Dermis microvascular lymphatic vessel endothelial cell (primary cell): ENCODE measurements around the gene PDZK1. TPM values are rescaled to one million over a fixed set of nuclear protein-coding genes. Genes with fewer than 3 reads are reported as not detected.
A peak's percentile ranks its signal among the peaks of the same experiment; 100 is the strongest.
"Not testable (repeated sequence)": the region's sequence is repeated elsewhere in the genome, so short reads cannot be mapped to it uniquely, and the experiment has no call there.

Experiments used
- DNase-seq, 2 donors: peaks; one replicate each; pipeline versions ENCODE4 v3.0.0 to v3.0.0-alpha.2; 2010; ENCODE audit warnings: low read depth in 2 of 2
- total RNA-seq: library from RNA; depleted of rRNA; stranded (reverse); fragments of >200 nt; gene quantifications from 2 replicates; pipeline ENCODE4 v1.2.1, GENCODE V29; 2014

The PDZK1 gene
- total RNA-seq, 1 donor from 2014 or later = not detected

DNA sequence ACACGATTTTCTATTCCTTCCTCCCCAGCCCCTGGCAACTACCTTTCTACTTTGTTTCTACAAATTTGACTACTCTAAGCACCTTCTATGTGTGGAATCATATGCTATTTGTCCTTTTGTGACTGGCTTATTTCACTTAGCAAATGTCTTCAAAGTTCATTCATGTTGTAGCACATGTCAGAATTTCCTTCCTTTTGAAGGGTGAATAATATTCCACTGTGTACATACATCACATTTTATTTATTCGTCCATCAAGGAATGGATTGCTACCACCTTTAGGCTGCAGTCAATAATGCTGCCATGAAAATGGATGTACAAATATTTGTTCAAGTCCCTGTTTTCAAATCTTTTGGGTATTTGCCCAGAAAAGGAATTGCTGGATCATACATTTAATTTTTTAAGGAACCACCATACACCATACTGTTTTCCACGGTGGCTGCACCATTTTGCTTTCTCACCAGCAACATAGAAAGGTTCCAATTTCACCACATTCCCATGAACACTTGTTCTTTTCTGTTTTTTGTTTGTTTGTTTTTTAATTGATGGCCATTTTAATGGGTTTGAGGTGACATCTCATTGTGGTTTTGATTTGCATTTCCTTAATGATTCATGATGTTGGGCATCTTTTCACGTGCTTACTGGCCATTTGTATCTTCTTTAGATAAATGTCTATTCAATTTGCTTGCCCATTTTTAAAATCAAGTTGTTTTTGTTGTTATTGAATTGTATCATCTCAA is 3.3 kb upstream of the PDZK1 start:
- no peak for DNase-seq

DNA sequence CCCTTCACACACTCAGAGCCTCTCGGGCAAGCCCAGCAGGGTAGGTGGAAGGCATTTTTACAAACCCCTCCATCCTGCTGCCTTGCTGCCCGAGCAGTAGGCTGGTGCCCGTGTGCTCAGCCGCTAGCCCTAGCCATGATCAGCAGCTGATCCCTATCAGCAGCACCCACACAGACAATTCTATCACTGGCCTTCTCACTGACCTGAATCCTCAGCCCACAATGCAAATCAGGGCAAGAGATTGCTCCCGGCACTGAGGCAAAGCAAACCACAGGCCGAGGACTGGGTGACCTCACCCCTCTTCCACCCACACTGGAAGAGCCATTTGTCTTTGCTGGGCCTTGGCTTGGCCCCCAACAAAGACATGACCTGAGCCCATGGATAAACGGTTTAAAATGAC is 895 bp upstream of the PDZK1 start:
- DNase-seq = no peak

DNA sequence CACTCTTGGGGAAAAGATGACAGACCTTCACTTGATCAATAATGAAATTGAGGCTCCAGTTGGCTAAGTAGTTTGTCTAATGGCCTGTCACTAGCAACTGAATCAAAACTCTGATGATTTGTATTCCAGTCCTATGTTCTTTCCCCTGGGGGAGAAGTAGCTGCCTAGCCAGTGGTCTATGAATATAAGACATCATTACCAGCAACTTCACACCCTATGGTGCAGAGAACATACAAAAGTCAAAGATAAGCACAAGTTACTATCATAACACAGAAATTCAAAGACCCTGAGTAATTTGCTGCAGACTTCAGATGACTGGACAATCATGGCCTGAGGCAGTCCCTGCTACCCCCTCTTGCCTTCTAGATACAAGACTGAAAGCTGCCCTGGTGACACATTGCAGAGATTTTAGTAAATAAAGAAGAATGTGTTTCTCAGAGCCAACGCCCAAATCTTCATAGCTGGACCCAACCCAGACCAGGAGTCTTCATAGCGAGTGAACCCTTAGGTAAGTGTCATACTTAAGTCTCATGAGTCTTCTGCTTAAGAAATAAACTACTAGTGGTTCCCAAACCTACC is 993 bp downstream of the PDZK1 start:
- no peak for DNase-seq

DNA sequence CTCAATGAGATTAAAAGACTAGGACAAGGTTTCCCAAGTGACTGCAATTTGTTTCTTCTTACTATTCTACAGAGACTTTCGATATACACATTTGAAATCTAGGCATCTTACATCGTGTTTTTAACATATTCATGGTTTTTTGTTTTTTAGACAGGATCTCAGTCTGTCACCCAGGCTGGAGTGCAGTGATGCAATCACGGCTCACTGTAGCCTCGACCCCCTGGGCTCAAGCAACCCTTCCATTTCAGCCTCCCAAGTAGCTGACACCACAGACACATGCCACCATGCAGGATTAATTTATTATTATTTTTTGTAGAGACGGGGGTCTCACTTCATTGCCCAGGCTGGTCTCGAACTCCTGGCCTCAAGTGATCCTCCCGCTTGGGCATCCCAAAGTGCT is 1.5 kb downstream of the PDZK1 start:
- no peak for DNase-seq

DNA sequence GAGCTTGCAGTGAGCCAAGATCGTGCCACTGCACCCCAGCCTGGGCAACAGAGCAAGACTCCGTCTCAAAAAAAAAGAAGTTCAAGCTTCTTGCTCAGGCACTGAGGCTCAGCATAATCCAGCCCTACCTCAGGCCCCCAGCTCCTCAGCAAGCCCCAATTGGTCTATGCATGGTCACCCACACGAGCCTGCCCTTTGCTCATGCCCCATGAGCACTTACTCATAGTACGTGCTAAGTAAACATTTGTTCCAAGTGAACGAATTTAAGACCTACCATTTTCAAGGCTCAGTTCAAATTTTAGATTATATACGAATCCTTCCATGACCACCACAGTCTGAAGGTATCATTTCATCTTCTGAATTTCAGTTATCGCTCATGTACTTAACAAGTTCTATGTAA is 4.3 kb downstream of the PDZK1 start:
- no peak for DNase-seq

DNA sequence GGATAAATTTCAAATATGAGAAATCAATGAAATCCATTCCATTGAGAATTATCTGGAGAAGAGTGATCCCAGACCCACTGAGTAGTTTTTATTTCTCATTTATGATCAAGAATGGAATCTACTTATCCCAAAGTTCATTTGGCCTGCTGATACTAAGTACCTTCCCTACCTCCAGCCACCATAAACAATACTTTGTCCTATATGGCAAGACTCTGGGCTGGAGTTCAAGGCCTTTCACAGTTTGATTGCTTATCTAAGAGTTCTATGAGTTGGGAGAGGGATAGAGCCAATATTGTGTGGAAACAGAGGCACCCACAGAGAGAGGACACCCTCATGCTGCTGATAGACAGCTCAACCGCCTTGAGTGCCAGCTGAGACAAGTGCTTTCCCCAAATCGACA is 5.1 kb downstream of the PDZK1 start:
- no peak for DNase-seq

DNA sequence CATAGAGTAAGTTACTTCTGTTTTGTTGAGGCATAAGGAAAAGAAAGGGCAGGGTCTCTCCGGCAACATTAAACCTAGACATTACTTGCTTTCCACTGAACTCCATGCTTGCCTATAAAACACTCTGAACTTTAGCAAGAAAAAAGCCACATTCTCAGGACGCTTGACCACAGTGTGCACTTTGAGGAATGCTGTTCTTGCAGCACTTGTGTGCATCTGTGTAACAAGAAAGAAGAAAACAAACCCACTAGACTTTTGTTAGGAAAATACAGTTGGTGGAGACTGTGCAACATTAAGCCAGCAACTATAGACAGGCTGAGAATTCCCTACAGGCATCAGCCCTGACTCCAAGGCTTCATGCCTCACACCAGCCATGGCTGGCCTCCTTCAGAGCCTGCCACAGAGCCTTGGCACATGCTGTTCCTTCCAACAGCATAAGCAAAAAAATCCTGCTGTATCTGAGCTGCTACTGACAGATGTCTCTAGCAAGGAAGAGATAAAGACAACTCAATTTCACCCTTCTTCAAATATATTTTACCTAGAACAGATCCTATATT is 5.8 kb downstream of the PDZK1 start:
- DNase-seq = no peak

DNA sequence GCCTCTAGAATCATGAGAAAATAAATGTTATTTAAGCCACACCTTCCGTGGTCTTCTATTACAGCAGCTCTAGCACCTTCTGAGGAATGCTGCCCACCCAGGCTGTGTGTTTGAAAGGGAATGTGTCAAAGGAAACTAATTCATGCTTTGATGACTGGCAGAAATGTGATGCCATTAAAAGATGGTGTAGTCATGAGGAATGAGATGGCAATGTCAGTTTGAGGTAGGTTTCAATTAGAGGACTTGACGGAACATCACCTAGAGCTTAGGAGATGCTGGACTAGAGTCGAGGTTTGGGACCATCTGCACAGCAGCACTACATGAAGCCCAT is 10.6 kb downstream of the PDZK1 start:
- DNase-seq = no peak

DNA sequence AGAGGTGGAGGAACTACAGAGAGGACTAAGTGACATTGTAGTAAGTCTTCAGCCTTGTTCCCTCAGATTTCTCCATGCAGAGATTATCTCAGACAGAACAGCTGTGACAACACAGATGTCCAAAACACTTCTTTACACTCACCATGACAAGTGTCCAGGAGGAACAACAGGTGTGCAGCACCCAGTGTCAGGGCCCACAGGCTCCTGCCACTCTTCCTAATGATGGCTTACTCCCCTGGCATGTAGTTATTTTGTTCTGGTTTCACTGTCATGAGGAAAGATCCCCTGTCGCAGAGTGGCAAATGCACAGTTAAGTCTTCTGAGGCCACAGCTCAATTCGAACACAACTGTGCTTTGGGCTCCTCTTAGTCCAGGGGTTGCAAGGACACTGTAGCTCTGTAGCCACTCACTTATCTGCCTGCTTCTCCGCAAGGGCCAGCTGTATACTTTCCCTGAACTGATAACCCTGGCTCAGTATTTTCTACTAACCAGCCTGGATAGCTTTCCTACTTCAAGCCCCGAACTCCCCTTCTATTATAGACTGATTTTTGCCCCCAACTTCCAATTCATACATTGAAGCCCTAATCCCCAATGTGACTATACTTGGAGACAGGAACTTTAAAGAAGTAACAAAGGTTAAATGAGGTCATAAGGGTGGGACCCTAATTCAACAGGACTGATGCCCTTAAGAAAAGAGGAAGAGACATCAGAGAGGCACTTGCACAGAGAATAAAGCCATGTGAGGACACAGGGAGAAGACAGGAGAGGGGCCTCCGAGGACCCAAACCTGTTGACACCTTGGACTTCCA is 11.1 kb downstream of the PDZK1 start:
- DNase-seq = no peak

DNA sequence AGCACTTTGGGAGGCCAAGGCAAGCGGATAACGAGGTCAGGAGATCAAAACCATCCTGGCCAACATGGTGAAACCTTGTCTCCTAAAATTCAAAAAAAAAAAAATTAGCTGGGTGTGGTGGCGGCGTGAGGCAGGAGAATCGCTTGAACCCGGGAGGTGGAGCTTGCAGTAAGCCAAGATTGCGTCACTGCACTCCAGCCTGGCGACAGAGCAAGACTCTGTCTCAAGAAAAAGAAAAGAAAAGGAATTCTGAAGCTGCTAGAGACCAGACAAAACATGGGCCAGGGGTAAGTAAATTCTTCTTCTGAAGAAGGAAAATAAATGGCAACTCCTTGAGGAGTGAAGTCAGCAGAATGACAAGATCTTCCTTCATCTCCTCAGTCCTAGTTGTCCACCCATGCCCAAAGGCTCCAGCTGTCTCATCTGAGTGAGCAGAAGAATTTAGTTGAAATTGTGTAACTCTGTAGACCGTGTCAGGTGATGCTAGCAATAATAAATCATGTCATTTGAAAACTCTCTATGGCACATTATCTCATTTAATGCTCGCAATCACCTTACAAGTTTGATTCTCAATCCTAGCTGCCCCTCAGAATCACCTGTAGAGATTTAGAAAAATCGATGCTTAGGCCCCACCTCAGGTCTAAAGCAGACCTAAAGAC is 14.3 kb downstream of the PDZK1 start:
- no peak for DNase-seq

DNA sequence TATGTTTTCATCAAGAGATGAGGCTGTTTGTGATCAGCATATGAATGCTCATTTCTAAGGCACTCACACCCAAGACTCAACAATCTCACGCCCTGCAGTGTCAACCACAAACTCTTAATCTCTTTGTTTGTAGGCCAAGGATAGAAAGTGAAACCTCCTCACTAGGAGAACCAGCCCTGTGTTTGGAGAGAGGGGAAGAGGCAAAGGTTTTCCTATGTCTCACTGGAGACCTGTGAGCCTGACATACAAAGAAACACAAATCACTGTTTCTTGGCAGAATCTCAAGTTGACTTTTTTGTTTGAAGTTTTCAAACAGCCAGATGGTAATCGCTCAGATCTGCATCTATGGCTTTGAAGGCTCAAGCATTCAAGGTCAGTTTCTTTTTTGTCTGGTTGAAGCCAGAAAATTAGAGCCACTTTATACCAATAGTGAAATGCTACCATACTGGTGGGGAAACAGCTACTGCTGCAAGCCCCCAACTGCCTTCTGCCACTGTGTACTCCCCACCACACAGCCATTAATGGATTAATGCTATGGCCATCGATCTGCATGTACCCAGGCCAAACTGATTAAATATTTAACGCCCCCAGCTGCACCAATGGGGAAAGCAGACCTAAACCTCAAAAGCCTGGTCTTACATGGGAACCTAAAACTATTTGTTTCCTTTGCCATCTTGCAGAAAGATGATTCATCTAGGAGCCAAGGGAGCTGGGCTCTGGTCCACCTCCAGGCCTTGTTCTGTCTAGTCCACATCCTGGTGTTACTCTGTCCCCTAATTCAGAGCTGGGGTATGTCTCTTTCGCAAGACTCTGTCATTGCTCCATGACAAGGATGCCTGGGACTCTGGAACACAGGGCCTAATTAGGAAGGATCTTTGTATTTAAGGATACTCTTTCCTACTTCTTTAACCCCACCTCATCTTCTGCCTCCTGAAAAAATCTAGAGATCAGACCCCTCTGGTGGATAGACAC is 16.3 kb downstream of the PDZK1 start:
- peak in 1 of 2 donors; percentile 21 for DNase-seq

DNA sequence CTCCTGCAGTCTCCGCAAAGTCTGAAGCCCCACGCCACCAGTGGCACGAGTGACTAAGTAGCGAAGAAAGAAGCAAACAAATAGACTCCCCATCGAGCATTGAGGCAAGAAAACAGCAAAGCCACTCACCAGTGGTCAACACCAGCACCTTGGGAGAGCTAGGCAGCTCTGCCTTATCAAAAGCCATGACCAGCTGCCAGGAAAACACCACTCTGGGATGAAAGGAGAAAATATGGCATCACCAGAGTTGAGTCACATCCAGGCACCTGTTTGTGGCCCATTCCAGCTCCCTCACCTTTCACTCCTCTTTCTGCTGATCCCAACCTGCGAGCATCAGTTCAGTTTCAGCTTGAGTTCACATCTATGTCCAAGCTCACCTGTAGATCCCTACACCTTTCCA is 17.2 kb downstream of the PDZK1 start:
- no peak for DNase-seq

DNA sequence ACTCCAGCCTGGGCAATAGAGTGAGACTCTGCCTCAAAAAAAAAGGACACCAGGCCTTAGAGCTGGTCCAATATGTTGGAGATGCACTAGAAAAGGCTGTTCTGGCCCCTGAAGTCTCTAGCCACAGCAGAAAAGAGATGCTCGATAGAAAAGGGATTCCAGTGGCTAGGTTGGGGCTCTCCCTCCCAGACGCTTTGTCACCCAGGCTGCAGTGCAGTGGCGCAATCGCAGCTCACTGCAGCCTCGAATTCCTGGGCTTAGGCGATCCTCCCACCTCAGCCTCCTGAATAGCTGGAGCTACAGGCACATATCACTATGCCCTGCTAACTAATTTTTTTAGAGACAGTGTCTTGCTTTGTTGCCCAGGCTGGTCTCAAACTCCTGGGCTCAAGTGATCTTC is 18.2 kb downstream of the PDZK1 start:
- DNase-seq = no peak

DNA sequence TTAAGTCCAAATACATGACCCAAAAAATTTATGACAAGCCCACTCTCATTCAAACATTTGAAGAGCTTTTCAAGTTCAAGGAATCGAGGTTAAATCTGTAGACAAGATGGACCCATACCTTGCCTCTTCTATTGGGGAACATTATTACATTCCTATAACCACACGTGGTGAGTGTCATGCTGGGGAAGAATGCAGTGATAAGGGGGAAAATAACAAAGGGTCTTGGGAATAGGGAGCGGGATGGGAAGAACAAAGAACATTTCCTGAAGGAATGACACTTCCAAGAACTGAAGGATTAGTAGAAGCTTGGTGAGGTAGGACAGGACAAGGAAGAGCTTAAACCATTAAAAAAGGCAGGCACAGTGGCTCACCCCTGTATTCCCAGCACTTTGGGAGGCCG is 18.8 kb downstream of the PDZK1 start:
- DNase-seq = no peak

DNA sequence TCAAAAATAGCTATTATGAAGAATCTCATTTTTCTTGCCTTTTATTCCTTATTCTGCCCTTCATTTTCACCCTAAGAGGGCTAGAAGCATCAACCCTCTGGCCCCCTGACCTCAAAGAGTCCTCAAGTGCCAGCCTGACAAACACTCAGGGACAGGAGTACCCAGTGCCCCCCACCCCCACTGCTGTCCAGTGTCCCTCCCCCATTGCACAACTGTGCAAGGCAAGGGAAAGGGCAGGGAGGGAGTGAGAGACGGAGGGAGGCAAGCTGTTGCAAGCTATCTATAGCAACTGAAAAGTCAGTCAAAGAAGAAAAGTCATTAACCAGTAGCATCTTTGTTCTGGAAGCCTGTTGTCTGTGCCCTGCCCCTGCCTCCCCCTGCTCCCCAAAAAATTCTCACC is 21.1 kb downstream of the PDZK1 start:
- not testable (repeated sequence) for DNase-seq

DNA sequence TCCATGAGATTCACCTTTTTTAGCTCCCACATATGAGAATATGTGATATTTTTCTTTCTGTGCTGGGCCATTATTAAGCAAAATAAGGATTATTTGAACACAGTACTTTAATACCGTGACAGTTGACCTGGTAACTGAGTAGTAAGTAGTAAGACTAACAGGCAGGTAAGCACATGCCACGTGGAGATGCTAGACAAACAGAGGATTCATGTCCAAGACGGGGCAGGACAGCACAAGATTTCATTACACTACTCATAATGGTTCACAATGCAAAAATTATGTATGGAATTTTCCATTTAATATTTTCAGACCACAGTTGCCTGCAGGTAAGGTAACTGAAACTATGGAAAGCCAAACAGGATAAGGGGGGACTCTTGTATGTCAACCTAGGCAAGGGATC is 22.3 kb downstream of the PDZK1 start:
- DNase-seq = not testable (repeated sequence)

DNA sequence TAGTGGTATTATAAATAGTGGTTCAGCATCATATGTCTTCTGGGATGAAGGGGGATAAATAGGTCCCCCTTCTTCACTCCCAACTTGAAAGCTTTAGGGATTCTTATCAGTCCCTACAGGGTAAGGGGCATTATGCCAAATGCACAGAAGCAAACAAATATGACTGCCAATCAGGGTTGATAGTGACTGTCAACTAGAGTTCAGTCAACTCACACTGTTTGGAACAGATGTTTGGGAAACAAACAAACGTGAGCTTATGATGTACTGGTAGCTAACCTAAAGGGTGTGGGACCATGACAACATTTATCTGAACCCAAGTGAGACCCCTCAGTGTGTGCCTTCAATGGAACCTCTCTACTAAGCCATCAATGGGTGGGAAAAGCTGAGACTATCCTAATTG is 34.0 kb downstream of the PDZK1 start:
- DNase-seq = not testable (repeated sequence)

DNA sequence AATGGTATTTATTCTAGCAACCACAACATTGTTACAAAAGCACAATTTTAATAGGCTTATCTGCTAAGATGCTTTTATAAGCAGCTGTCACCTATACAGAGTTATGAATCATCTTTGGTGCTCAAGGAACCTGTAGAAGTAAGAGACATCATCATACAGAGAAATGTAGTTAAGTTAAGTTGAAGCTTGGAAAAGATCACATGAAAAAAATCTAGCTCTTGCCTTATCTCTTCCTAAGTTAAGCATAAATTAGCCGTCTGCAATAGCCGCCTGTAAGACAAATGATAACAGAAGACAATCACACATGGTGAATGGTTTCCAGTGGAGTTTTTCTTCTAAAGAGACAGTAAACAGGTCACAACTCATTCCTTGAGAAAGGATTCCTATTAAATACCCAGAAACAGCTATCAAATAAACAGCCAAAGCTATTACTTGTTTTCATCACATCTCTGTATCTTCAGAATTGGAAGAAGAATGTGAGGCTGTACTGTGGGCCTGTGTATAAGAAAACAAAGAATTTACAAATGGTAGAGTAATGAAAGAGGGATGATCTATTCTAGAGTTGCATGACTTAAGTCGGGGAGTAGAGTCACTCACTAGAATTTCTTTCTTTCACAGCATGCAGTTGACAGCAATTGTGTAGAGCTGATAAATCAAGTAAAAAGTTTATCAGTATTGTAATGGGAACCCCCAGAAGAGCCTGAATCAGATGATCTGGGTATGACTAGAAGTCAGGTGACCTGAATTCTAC is 36.0 kb downstream of the PDZK1 start:
- DNase-seq = not testable (repeated sequence)

DNA sequence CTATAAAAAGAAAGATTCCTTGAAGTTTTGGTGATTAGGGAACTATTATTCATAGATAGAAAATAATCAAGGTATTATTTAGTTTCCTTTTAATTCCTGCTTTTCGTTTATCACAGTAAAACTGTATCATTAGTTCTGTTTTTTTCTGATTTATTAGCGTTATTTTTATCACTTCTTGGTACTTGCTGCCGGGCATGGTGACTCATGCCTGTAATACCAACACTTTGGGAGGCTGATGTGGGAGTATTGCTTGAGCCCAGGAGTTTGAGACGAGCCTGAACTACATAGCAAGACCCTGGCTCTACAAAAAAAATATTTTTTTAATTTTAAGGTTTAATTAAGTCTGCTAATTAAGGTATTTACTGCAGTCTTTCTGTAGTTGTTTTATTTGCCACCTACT is 42.2 kb downstream of the PDZK1 start:
- DNase-seq = not testable (repeated sequence)

DNA sequence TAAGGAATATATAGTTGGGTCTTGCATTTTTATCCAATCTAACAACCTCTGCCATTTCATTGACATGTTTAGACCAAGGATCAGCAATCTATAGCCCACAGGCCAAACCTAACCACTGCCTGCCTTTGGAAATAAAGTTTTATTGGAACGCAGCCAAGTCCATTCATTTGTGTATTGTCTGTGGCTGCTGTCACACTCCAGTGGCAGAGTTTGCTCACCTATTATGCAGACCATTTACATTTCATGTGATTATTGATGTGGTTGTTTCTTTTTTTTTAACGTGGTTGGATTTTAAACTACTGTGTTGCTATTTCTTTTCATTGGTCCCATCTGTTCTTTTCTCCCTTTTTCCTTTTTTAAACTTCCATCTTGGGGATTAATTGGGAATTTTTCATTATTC is 44.7 kb downstream of the PDZK1 start:
- DNase-seq = peak; percentile 9 to 18
